Parathyroid adenoma (tissue), 2 donors: Measurements from ENCODE around the gene LCE7A.

Experiments
- H2AFZ ChIP-seq: fragments of 300-600 bp; sonication (generic); one replicate; pipeline ENCODE4 v1.7.0; 2017; ENCODE audit warnings: antibody characterized with exemption, mild to moderate bottlenecking
- H3K27ac ChIP-seq: fragments of 300-600 bp; sonication (generic); one replicate; pipeline ENCODE4 v1.7.0; 2017
- H3K27me3 ChIP-seq: fragments of 300-600 bp; sonication (generic); one replicate; pipeline ENCODE4 v1.7.0; 2017; ENCODE audit warnings: low read length; ENCODE audit not compliant: control insufficient read depth, insufficient read depth
- H3K36me3 ChIP-seq: fragments of 300-600 bp; sonication (generic); one replicate; pipeline ENCODE4 v1.7.0; 2017; ENCODE audit warnings: low read length; ENCODE audit not compliant: control insufficient read depth, insufficient read depth
- H3K4me1 ChIP-seq: fragments of 300-600 bp; sonication (generic); one replicate; pipeline ENCODE4 v1.7.0; 2017; ENCODE audit warnings: control low read depth
- H3K4me2 ChIP-seq: fragments of 300-600 bp; sonication (generic); one replicate; pipeline ENCODE4 v1.7.0; 2017; ENCODE audit warnings: low read length
- H3K4me3 ChIP-seq: fragments of 300-600 bp; sonication (generic); one replicate; pipeline ENCODE4 v1.7.0; 2017; ENCODE audit warnings: low read depth, low read length
- H3K79me2 ChIP-seq: fragments of 300-600 bp; sonication (generic); one replicate; pipeline ENCODE4 v1.7.0; 2017; ENCODE audit warnings: control low read depth
- H3K9ac ChIP-seq: fragments of 300-600 bp; sonication (generic); one replicate; pipeline ENCODE4 v1.7.0; 2017; ENCODE audit warnings: mild to moderate bottlenecking
- H3K9me3 ChIP-seq: fragments of 300-600 bp; sonication (generic); one replicate; pipeline ENCODE4 v1.7.0; 2017; ENCODE audit warnings: low read length; ENCODE audit not compliant: control insufficient read depth
- TF ChIP-seq, protein P1 (sequence below): fragments of 300-600 bp; sonication (generic); IDR thresholded peaks from one replicate; pipeline ENCODE4 v1.7.0; 2017; ENCODE audit warnings: antibody characterized with exemption, mild to moderate bottlenecking
- donor health status: primary hyperparathyroidism.

Gene LCE7A

DNA sequence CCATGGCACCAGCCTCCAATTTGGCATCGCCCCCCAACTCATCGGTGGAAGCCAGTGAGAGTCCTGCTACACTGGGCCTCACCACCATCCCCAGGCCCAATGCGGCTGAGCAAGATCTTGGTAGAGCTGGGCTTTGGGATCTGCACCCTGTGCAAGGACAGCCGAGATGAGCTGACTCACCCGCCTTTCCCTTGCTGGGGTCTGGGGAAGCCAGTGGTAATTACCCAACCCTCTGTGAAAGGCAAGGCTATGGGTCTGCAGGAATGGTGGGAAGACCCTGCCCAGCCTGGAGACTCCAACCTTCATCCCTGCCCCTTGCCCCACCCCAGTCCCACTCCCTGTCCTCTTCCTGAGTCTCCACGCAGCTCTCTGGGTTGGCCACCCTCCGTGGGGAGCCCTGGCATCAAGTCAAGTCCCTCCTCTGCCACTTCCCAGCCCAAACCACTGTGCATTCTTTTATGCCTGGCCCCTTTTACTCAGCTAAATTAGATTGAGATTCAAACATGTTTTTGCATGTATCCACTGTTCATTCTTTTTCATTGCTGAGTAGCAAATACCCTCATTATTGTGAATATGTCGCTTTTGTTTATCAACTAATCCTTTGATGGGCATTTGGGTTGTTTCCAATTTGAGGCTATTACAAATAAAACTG lies 27.1 kb downstream of the LCE7A start:
- H3K9me3 ChIP-seq, result no peaks in the 10 kb centered on the region
- no peak overlapping the region for H3K4me2 ChIP-seq
- no peak overlapping the region for H2AFZ ChIP-seq
- no peaks in the 10 kb centered on the region for H3K27me3 ChIP-seq
- no peak overlapping the region for H3K27ac ChIP-seq
- TF ChIP-seq, protein P1, sequence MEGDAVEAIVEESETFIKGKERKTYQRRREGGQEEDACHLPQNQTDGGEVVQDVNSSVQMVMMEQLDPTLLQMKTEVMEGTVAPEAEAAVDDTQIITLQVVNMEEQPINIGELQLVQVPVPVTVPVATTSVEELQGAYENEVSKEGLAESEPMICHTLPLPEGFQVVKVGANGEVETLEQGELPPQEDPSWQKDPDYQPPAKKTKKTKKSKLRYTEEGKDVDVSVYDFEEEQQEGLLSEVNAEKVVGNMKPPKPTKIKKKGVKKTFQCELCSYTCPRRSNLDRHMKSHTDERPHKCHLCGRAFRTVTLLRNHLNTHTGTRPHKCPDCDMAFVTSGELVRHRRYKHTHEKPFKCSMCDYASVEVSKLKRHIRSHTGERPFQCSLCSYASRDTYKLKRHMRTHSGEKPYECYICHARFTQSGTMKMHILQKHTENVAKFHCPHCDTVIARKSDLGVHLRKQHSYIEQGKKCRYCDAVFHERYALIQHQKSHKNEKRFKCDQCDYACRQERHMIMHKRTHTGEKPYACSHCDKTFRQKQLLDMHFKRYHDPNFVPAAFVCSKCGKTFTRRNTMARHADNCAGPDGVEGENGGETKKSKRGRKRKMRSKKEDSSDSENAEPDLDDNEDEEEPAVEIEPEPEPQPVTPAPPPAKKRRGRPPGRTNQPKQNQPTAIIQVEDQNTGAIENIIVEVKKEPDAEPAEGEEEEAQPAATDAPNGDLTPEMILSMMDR, result no peak
- H3K4me3 ChIP-seq, result no peak overlapping the region
- no peaks in the 10 kb centered on the region for H3K36me3 ChIP-seq
- H3K4me1 ChIP-seq, result no peaks in the 10 kb centered on the region
- H3K79me2 ChIP-seq, result no peaks in the 10 kb centered on the region
- H3K9ac ChIP-seq, result no peak overlapping the region

DNA sequence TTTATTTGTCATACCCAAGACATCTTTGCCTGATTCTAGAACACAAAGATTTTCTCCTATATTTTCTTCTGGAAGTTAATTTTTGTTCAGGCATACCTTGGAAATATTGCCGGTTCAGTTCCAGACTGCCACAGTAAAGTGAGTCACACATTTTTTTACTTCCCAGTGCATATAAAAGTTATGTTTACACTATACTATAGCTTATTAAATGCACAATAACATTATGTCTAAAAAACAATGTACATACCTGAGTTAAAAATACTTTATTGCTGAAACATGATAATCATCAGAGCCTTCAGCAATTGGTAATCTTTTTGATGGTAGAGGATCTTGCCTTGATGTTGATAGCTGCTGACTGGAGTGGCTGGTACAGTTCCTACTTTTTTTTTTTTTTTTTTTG lies 28.3 kb downstream of the LCE7A start:
- Histone ChIP-seq H3K9ac (no peak overlapping the region), H2AFZ (no peak overlapping the region), H3K9me3 (no peaks in the 10 kb centered on the region), H3K27ac (no peak overlapping the region), H3K4me3 (no peak overlapping the region), H3K79me2 (no peaks in the 10 kb centered on the region), H3K27me3 (no peaks in the 10 kb centered on the region), H3K36me3 (no peaks in the 10 kb centered on the region), H3K4me1 (no peaks in the 10 kb centered on the region), H3K4me2 (no peak overlapping the region)
- TF ChIP-seq, protein P1, result no peak

DNA sequence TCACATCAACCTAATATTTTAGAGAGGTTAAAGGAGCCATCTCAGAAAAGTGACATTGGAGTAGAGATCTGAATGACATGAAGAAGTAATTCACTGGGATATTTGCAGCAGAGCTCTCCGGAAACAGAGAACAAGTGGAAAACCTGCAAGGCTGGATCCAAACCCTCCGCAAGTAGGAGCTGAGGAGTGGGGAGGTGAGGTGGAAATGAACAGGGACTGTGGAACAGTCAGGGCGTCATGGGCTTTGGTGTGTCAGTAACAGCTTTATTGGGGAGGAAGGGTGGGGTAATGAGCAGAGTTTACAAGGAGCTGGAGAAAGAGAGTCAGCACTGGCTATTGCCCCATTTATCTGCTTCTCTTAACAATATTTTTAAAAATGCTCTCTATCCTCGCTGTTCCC lies 39.2 kb downstream of the LCE7A start:
- Histone ChIP-seq H3K9me3 (no peaks in the 10 kb centered on the region), H2AFZ (no peak overlapping the region), H3K79me2 (no peaks in the 10 kb centered on the region), H3K4me1 (no peaks in the 10 kb centered on the region), H3K4me2 (no peak overlapping the region), H3K36me3 (no peaks in the 10 kb centered on the region), H3K27me3 (no peaks in the 10 kb centered on the region), H3K27ac (no peak overlapping the region), H3K4me3 (no peak overlapping the region), H3K9ac (no peak overlapping the region)
- TF ChIP-seq, protein P1, result no peak

DNA sequence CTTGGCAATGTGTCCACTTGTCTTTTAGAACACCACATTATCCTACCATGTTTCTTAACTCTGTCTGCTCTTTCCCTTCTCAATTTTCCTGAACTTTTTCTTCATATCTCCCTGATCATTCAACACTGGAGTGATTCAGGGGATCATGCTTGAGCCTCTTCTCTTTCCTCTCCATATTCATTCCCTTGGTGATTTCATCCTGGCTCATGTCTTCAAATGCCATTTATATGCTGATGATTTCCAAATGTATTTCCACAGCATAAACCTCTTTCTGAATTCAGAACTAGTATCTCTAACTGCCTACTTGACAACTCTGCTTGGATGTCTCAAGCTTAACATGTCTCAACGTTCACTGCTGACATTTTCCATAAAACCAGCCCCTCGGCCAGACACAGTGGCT lies 40.1 kb downstream of the LCE7A start:
- Histone ChIP-seq H3K36me3 (no peaks in the 10 kb centered on the region), H3K27me3 (no peaks in the 10 kb centered on the region), H3K4me2 (no peak overlapping the region), H3K9ac (no peak overlapping the region), H3K4me1 (no peaks in the 10 kb centered on the region), H3K27ac (no peak overlapping the region), H3K4me3 (no peak overlapping the region), H3K79me2 (no peaks in the 10 kb centered on the region), H3K9me3 (no peaks in the 10 kb centered on the region), H2AFZ (no peak overlapping the region)
- TF ChIP-seq, protein P1, result no peak

DNA sequence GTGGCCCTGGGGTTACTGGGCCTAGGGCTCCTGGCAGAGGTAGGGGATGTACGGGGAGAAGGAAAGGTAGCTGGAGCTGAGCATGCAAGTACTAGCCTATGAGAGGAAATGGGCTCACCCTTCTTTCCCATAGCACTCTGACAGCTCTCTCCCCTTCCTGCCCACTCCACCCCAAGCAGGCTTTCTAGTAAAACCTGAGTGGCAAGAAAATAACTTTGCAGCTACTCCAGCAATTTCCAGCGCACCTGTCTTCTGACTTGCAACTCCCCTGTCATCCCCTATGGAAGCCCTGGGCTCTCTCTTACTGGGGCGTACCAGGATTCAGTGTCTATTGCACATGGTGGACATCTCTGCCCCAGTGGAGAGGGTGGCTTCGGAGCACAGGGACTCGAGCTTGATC lies 41.8 kb downstream of the LCE7A start:
- no peak overlapping the region for H2AFZ ChIP-seq
- H3K4me3 ChIP-seq, result no peak overlapping the region
- no peaks in the 10 kb centered on the region for H3K9me3 ChIP-seq
- H3K79me2 ChIP-seq, result no peaks in the 10 kb centered on the region
- H3K36me3 ChIP-seq, result no peaks in the 10 kb centered on the region
- no peaks in the 10 kb centered on the region for H3K27me3 ChIP-seq
- TF ChIP-seq, protein P1, result no peak
- no peaks in the 10 kb centered on the region for H3K4me1 ChIP-seq
- H3K9ac ChIP-seq, result no peak overlapping the region
- no peak overlapping the region for H3K4me2 ChIP-seq
- H3K27ac ChIP-seq, result no peak overlapping the region
